EL (cell line): ENCODE data around the gene OXCT2.

Experiments
- DNase-seq: peaks from one replicate; pipeline ENCODE4 v3.0.0-alpha.2; 2016

Gene OXCT2

GRCh38 chr1:39762550-39763540, 8.3 kb downstream of the OXCT2 start:
- DNase-seq, result no peak

GRCh38 chr1:39761557-39762260, 9.4 kb downstream of the OXCT2 start:
- DNase-seq, result no peak

- DNase-seq, result no peak
Observed at GRCh38 chr1:39761016-39761415, 10.1 kb downstream of the OXCT2 start.

GRCh38 chr1:39760074-39761008, 10.8 kb downstream of the OXCT2 start:
- no peak for DNase-seq

GRCh38 chr1:39759436-39759726, 11.8 kb downstream of the OXCT2 start:
- peak; percentile 34 for DNase-seq

- DNase-seq, result no peak
Observed at GRCh38 chr1:39758556-39759435, 12.4 kb downstream of the OXCT2 start.

GRCh38 chr1:39757501-39757900, 13.6 kb downstream of the OXCT2 start:
- DNase-seq, result no peak

GRCh38 chr1:39755965-39756659, 15.0 kb downstream of the OXCT2 start:
- no peak for DNase-seq

GRCh38 chr1:39754906-39755504, 16.1 kb downstream of the OXCT2 start:
- DNase-seq, result no peak

GRCh38 chr1:39754026-39754570, 17.1 kb downstream of the OXCT2 start:
- no peak for DNase-seq

- DNase-seq, result no peak
Observed at GRCh38 chr1:39753132-39754025, 17.8 kb downstream of the OXCT2 start.

GRCh38 chr1:39752703-39753102, 18.4 kb downstream of the OXCT2 start:
- DNase-seq, result no peak

- DNase-seq, result no peak
Observed at GRCh38 chr1:39751595-39751994, 19.6 kb downstream of the OXCT2 start.

- DNase-seq, result no peak
Observed at GRCh38 chr1:39745016-39745670, 26.0 kb downstream of the OXCT2 start.

GRCh38 chr1:39738622-39739366, 32.4 kb downstream of the OXCT2 start, which contains the start of gene PPIE:
PPIE (plus strand) TSS chr1:39738882; CDS start chr1:39738901, 19 bp downstream.
- DNase-seq, result peak; percentile 90

- peak; percentile 70 for DNase-seq
Observed at GRCh38 chr1:39737546-39738169, 33.5 kb downstream of the OXCT2 start.

- DNase-seq, result no peak
Observed at GRCh38 chr1:39735731-39736130, 35.4 kb downstream of the OXCT2 start.

- DNase-seq, result no peak
Observed at GRCh38 chr1:39733161-39733560, 38.0 kb downstream of the OXCT2 start.
